Bronchial epithelial cell (primary cell): ENCODE measurements around the gene B3GALT4. TPM values are rescaled to one million over a fixed set of nuclear protein-coding genes. Genes with fewer than 3 reads are reported as not detected.

ENCODE experiments used
- DNase-seq: peaks from one replicate; pipeline ENCODE4 v3.0.0-alpha.2; 2010; ENCODE audit warnings: low read depth
- FAIRE-seq: peaks from 2 replicates; lab custom pipeline; 2011; peaks lifted over from hg19 to GRCh38; lab: Jason Lieb, UNC
- H3K27me3 ChIP-seq: 2 replicates; pipeline ENCODE4 v1.5.1; 2011; ENCODE audit warnings: low read length; ENCODE audit not compliant: control insufficient read depth, insufficient read depth
- H3K36me3 ChIP-seq: 2 replicates; pipeline ENCODE4 v1.5.1; 2011; ENCODE audit warnings: low read length; ENCODE audit not compliant: control insufficient read depth, insufficient read depth
- H3K4me3 ChIP-seq: 2 replicates; pipeline ENCODE4 v1.5.1; 2011; ENCODE audit warnings: mild to moderate bottlenecking, low read depth, low read length, control low read depth
- total RNA-seq: library from RNA; depleted of rRNA; stranded (reverse); fragments of >200 nt; gene quantifications from 2 replicates; pipeline ENCODE4 v1.2.1, GENCODE V29; 2014
- TF ChIP-seq, protein P1 (sequence below): IDR thresholded peaks from 2 replicates; pipeline ENCODE4 v1.5.1; 2011; ENCODE audit warnings: mild to moderate bottlenecking, moderate library complexity, low read length, control low read depth, inconsistent platforms; ENCODE audit not compliant: insufficient read depth, severe bottlenecking

B3GALT4 gene
- total RNA-seq, 1 donor from 2014 or later, result 3.9 TPM

- Histone ChIP-seq H3K36me3 (peaks cover 24% of the 10 kb centered on the region), H3K27me3 (no peaks in the 10 kb centered on the region), H3K4me3 (no peak overlapping the region)
- TF ChIP-seq, protein P1, sequence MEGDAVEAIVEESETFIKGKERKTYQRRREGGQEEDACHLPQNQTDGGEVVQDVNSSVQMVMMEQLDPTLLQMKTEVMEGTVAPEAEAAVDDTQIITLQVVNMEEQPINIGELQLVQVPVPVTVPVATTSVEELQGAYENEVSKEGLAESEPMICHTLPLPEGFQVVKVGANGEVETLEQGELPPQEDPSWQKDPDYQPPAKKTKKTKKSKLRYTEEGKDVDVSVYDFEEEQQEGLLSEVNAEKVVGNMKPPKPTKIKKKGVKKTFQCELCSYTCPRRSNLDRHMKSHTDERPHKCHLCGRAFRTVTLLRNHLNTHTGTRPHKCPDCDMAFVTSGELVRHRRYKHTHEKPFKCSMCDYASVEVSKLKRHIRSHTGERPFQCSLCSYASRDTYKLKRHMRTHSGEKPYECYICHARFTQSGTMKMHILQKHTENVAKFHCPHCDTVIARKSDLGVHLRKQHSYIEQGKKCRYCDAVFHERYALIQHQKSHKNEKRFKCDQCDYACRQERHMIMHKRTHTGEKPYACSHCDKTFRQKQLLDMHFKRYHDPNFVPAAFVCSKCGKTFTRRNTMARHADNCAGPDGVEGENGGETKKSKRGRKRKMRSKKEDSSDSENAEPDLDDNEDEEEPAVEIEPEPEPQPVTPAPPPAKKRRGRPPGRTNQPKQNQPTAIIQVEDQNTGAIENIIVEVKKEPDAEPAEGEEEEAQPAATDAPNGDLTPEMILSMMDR, result no peak
- DNase-seq (peak; percentile 88), FAIRE-seq (no peak)
Observed at GRCh38 chr6:33320315-33321181, 43.6 kb downstream of the B3GALT4 start.

- no peak for DNase-seq
- H3K36me3 ChIP-seq, result peaks cover 23% of the 10 kb centered on the region
- no peaks in the 10 kb centered on the region for H3K27me3 ChIP-seq
- no peak for FAIRE-seq
- no peak overlapping the region for H3K4me3 ChIP-seq
- TF ChIP-seq, protein P1, result no peak
Observed at GRCh38 chr6:33321227-33321626, 44.3 kb downstream of the B3GALT4 start.

DNA sequence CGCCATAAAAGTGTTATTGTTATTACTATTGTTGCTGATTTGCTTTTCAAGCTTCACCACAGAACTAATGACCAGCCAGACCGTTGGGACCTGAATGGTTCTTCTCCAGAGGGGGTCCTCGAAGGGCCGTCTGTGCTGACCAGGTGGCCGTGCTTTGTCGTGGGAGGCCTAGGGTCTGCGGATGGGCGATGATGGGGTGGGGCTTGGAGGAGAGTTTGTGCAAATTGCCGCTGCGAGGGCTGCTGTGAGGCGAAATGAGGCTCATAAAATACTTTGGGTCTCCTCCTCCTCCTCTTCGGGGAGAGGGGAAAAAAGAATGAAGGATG lies 46.7 kb downstream of the B3GALT4 start:
- TF ChIP-seq, protein P1, result no peak
- Histone ChIP-seq H3K27me3 (no peaks in the 10 kb centered on the region), H3K36me3 (peaks cover 20% of the 10 kb centered on the region), H3K4me3 (peak overlapping the region; percentile 77)
- DNase-seq, result no peak
- FAIRE-seq, result no peak

- no peak for FAIRE-seq
- H3K36me3 ChIP-seq, result peaks cover 16% of the 10 kb centered on the region
- no peak for DNase-seq
- TF ChIP-seq, protein P1, result no peak
- no peaks in the 10 kb centered on the region for H3K27me3 ChIP-seq
- no peak overlapping the region for H3K4me3 ChIP-seq
Observed at GRCh38 chr6:33324125-33324524, 47.2 kb downstream of the B3GALT4 start.

Other genes with a start within 250 kb of the B3GALT4 start
- 0.26 and 1.1 TPM in 2 replicates for gene HLA-DPA1, start 203.5 kb upstream of the B3GALT4 start, total RNA-seq
- 0.53 TPM in 1 of 2 replicates, not detected in the other for gene HLA-DPB1, start 201.1 kb upstream of the B3GALT4 start, total RNA-seq
- gene COL11A2, start 84.7 kb upstream of the B3GALT4 start, total RNA-seq, result under 0.01 TPM in 2 replicates
- gene RXRB, start 76.5 kb upstream of the B3GALT4 start, total RNA-seq, result 13.2 and 15.3 TPM in 2 replicates
- gene SLC39A7, start 76.3 kb upstream of the B3GALT4 start, total RNA-seq, result 90.4 and 94.0 TPM in 2 replicates
- 59.8 and 76.4 TPM in 2 replicates for gene HSD17B8, start 72.5 kb upstream of the B3GALT4 start, total RNA-seq
- gene RING1, start 68.6 kb upstream of the B3GALT4 start, total RNA-seq, result 43.4 and 50.7 TPM in 2 replicates
- 22.1 and 32.5 TPM in 2 replicates for gene VPS52, start 5.2 kb upstream of the B3GALT4 start, total RNA-seq
- 9,289 and 12,112 TPM in 2 replicates for gene RPS18, start 5.0 kb upstream of the B3GALT4 start, total RNA-seq
- gene WDR46, start 12.1 kb downstream of the B3GALT4 start, total RNA-seq, result 59.5 and 132 TPM in 2 replicates
- 61.7 and 64.5 TPM in 2 replicates for gene PFDN6, start 12.5 kb downstream of the B3GALT4 start, total RNA-seq
- gene RGL2, start 21.8 kb downstream of the B3GALT4 start, total RNA-seq, result 22.6 and 27.7 TPM in 2 replicates
- 11.6 and 24.3 TPM in 2 replicates for gene TAPBP, start 37.0 kb downstream of the B3GALT4 start, total RNA-seq
- gene ZBTB22, start 40.6 kb downstream of the B3GALT4 start, total RNA-seq, result 13.2 and 20.1 TPM in 2 replicates
- gene DAXX, start 45.8 kb downstream of the B3GALT4 start, total RNA-seq, result 27.4 and 53.1 TPM in 2 replicates
- 0.26 TPM in 2 replicates for gene KIFC1, start 114.7 kb downstream of the B3GALT4 start, total RNA-seq
- 7.6 and 13.2 TPM in 2 replicates for gene PHF1, start 133.9 kb downstream of the B3GALT4 start, total RNA-seq
- 37.1 and 42.5 TPM in 2 replicates for gene CUTA, start 141.0 kb downstream of the B3GALT4 start, total RNA-seq
- gene SYNGAP1, start 142.9 kb downstream of the B3GALT4 start, total RNA-seq, result 0.79 and 0.90 TPM in 2 replicates
- gene ZBTB9, start 177.5 kb downstream of the B3GALT4 start, total RNA-seq, result 5.9 and 6.3 TPM in 2 replicates